Neural cell (in vitro differentiated cells): ENCODE data around the gene SMS. TPM values are rescaled to one million over a fixed set of nuclear protein-coding genes. Genes with fewer than 3 reads are reported as not detected.

ENCODE experiments used
- H2AFZ ChIP-seq: fragments of 200-600, 300-800 bp; sonication (generic), shearing (Covaris generic); 2 replicates; pipeline ENCODE4 v1.6.0; 2014; ENCODE audit warnings: low read depth, mild to moderate bottlenecking, antibody characterized with exemption, low read length, moderate library complexity
- H3F3A ChIP-seq: fragments of 200-600 bp; shearing (Covaris generic); 2 replicates; pipeline ENCODE4 v1.6.1; 2016; ENCODE audit warnings: mild to moderate bottlenecking, moderate library complexity, mixed read lengths, antibody characterized with exemption, low read length; ENCODE audit not compliant: insufficient read depth, poor library complexity, severe bottlenecking
- H3K27ac ChIP-seq: fragments of 200-600, 300-800 bp; sonication (generic), shearing (Covaris generic); 2 replicates; pipeline ENCODE4 v1.5.1; 2014; ENCODE audit warnings: mild to moderate bottlenecking, low read length, moderate library complexity
- H3K27me3 ChIP-seq: fragments of 300-800, 200-600 bp; sonication (generic), shearing (Covaris generic); 2 replicates; pipeline ENCODE4 v1.6.0; 2014; ENCODE audit warnings: mild to moderate bottlenecking, low read depth, low read length, moderate library complexity; ENCODE audit not compliant: insufficient read depth
- H3K36me3 ChIP-seq: fragments of 300-800, 200-600 bp; sonication (generic), shearing (Covaris generic); 2 replicates; pipeline ENCODE4 v1.5.1; 2014; ENCODE audit warnings: mild to moderate bottlenecking, antibody characterized with exemption, low read length, moderate library complexity; ENCODE audit not compliant: insufficient read depth
- H3K4me2 ChIP-seq: fragments of 300-800, 200-600 bp; sonication (generic), shearing (Covaris generic); 2 replicates; pipeline ENCODE4 v1.6.0; 2014; ENCODE audit warnings: mild to moderate bottlenecking, low read length
- H3K4me3 ChIP-seq: fragments of 300-800, 200-600 bp; sonication (generic), shearing (Covaris generic); 2 replicates; pipeline ENCODE4 v1.5.1; 2014; ENCODE audit warnings: mild to moderate bottlenecking, low read length, moderate library complexity
- H3K79me2 ChIP-seq: fragments of 200-600 bp; shearing (Covaris generic); replicated peaks from 2 replicates; pipeline ENCODE4 v1.6.0; 2014; ENCODE audit warnings: mild to moderate bottlenecking, low read length, moderate library complexity; ENCODE audit not compliant: insufficient read depth
- H3K9ac ChIP-seq: fragments of 300-800, 200-600 bp; sonication (generic), shearing (Covaris generic); 2 replicates; pipeline ENCODE4 v1.6.1; 2016; ENCODE audit warnings: mild to moderate bottlenecking, low read length, mixed read lengths
- H3K9me2 ChIP-seq: fragments of 200-600 bp; shearing (Covaris generic); 2 replicates; pipeline ENCODE4 v1.6.1; 2016; ENCODE audit warnings: mild to moderate bottlenecking, low read length, mixed read lengths; ENCODE audit not compliant: insufficient read depth
- H3K9me3 ChIP-seq: fragments of 200-600, 300-800 bp; sonication (generic), shearing (Covaris generic); 2 replicates; pipeline ENCODE4 v1.6.1; 2016; ENCODE audit warnings: mild to moderate bottlenecking, mixed run types, low read length, moderate library complexity, mixed read lengths
- H4K20me1 ChIP-seq: fragments of 200-600 bp; shearing (Covaris generic); 2 replicates; pipeline ENCODE4 v1.6.1; 2016; ENCODE audit warnings: mild to moderate bottlenecking, mixed run types; ENCODE audit not compliant: insufficient read depth
- EP300 ChIP-seq: fragments of 450-650 bp; conservative IDR thresholded peaks from 2 replicates; pipeline ENCODE4 v1.6.1; 2014; ENCODE audit warnings: antibody characterized with exemption, mild to moderate bottlenecking, moderate library complexity; ENCODE audit not compliant: poor library complexity, severe bottlenecking
- EZH2 ChIP-seq: fragments of 200-600, 300-800 bp; shearing (Covaris generic), sonication (generic); IDR thresholded peaks from 2 replicates; pipeline ENCODE4 v1.6.1; 2014; ENCODE audit warnings: antibody characterized with exemption, low read length, borderline replicate concordance, mild to moderate bottlenecking; ENCODE audit not compliant: insufficient read depth, poor library complexity, severe bottlenecking
- MXI1 ChIP-seq: fragments of 450-650 bp; conservative IDR thresholded peaks from 2 replicates; pipeline ENCODE4 v1.6.1; 2014; ENCODE audit warnings: antibody characterized with exemption, mild to moderate bottlenecking; ENCODE audit not compliant: poor library complexity, severe bottlenecking
- POLR2AphosphoS5 ChIP-seq: IDR thresholded peaks from 2 replicates; pipeline ENCODE4 v1.6.1; 2012
- RAD21 ChIP-seq: fragments of 450-650 bp; conservative IDR thresholded peaks from 2 replicates; pipeline ENCODE4 v1.6.1; 2014; ENCODE audit warnings: antibody characterized with exemption, mild to moderate bottlenecking, moderate library complexity
- SMC3 ChIP-seq: fragments of 450-650 bp; conservative IDR thresholded peaks from 2 replicates; pipeline ENCODE4 v1.6.1; 2014; ENCODE audit warnings: antibody characterized with exemption, mild to moderate bottlenecking, moderate library complexity; ENCODE audit not compliant: poor library complexity
- TAF1 ChIP-seq: IDR thresholded peaks from 2 replicates; pipeline ENCODE4 v1.6.1; 2012; ENCODE audit warnings: low read depth
- polyA plus RNA-seq: library from polyadenylated mRNA; depleted of rRNA; stranded (reverse); fragments of >200 nt; gene quantifications from 2 replicates; pipeline ENCODE4 v1.2.3, GENCODE V29; 2014
- TF ChIP-seq, protein P1 (sequence below): fragments of 450-650 bp; IDR thresholded peaks from 2 replicates; pipeline ENCODE4 v1.5.1; 2014; ENCODE audit warnings: antibody characterized with exemption, mild to moderate bottlenecking, moderate library complexity; ENCODE audit not compliant: poor library complexity, severe bottlenecking
- TF ChIP-seq, protein P2 (sequence below): IDR thresholded peaks from 2 replicates; pipeline ENCODE4 v1.6.1; 2012; ENCODE audit warnings: borderline replicate concordance

The SMS gene
- polyA plus RNA-seq, 1 donor from 2014 or later = 101 TPM

DNA sequence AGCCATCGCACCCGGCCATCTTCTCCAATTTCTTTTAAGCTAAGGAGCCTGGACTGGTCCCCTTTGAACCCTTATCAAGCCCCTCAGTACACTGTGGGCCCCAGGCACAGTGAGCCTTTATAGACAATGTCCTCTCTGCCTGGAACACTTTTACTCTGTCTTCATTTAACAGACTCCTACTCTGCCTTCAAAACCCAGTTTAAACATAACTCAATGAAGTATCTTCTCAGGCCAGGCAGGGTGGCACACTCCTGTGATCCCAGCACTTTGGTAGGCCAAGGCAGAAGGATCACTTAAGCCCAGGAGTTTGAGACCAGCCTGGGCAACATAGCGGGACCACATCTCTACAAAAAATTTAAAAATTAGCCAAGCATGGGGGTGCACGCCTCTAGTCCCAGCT, 27.5 kb upstream of the SMS start:
- H3K79me2 ChIP-seq = no peaks in the 10 kb centered on the region
- TF ChIP-seq EP300 (no peak), EZH2 (no peak), POLR2AphosphoS5 (no peak), RAD21 (no peak), MXI1 (no peak)
- TF ChIP-seq, protein P1, sequence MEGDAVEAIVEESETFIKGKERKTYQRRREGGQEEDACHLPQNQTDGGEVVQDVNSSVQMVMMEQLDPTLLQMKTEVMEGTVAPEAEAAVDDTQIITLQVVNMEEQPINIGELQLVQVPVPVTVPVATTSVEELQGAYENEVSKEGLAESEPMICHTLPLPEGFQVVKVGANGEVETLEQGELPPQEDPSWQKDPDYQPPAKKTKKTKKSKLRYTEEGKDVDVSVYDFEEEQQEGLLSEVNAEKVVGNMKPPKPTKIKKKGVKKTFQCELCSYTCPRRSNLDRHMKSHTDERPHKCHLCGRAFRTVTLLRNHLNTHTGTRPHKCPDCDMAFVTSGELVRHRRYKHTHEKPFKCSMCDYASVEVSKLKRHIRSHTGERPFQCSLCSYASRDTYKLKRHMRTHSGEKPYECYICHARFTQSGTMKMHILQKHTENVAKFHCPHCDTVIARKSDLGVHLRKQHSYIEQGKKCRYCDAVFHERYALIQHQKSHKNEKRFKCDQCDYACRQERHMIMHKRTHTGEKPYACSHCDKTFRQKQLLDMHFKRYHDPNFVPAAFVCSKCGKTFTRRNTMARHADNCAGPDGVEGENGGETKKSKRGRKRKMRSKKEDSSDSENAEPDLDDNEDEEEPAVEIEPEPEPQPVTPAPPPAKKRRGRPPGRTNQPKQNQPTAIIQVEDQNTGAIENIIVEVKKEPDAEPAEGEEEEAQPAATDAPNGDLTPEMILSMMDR = no peak
- TF ChIP-seq, protein P2, sequence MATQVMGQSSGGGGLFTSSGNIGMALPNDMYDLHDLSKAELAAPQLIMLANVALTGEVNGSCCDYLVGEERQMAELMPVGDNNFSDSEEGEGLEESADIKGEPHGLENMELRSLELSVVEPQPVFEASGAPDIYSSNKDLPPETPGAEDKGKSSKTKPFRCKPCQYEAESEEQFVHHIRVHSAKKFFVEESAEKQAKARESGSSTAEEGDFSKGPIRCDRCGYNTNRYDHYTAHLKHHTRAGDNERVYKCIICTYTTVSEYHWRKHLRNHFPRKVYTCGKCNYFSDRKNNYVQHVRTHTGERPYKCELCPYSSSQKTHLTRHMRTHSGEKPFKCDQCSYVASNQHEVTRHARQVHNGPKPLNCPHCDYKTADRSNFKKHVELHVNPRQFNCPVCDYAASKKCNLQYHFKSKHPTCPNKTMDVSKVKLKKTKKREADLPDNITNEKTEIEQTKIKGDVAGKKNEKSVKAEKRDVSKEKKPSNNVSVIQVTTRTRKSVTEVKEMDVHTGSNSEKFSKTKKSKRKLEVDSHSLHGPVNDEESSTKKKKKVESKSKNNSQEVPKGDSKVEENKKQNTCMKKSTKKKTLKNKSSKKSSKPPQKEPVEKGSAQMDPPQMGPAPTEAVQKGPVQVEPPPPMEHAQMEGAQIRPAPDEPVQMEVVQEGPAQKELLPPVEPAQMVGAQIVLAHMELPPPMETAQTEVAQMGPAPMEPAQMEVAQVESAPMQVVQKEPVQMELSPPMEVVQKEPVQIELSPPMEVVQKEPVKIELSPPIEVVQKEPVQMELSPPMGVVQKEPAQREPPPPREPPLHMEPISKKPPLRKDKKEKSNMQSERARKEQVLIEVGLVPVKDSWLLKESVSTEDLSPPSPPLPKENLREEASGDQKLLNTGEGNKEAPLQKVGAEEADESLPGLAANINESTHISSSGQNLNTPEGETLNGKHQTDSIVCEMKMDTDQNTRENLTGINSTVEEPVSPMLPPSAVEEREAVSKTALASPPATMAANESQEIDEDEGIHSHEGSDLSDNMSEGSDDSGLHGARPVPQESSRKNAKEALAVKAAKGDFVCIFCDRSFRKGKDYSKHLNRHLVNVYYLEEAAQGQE = no peak
- H3F3A ChIP-seq = no peaks in the 10 kb centered on the region
- H3K9me2 ChIP-seq = no peaks in the 10 kb centered on the region
- H3K9me3 ChIP-seq = no peaks in the 10 kb centered on the region
- no peak overlapping the region for H3K9ac ChIP-seq
- H2AFZ ChIP-seq = no peak overlapping the region
- no peak overlapping the region for H3K27ac ChIP-seq
- no peaks in the 10 kb centered on the region for H4K20me1 ChIP-seq
- no peaks in the 10 kb centered on the region for H3K36me3 ChIP-seq
- H3K4me2 ChIP-seq = no peak overlapping the region
- H3K4me3 ChIP-seq = no peak overlapping the region
- H3K27me3 ChIP-seq = no peaks in the 10 kb centered on the region

DNA sequence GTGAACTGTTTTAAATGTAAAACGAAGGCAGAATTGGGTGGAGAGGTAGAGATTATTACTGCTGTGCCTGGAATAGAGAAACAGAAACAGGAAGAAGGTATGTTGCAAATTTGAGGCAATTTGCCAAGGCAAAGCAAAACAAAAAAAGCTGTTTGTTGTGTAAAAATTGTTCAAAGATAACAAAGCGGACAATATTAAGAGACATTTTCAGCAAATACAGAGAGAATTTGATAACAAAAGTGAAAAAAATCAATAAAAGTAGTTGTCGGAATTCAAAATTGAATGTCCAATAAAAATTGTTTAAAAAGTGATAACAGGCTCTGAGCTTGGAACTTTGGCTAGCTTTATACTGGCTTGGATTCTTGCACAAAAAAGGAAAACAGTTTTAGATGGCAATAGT, 14.4 kb upstream of the SMS start:
- TF ChIP-seq EP300 (no peak), MXI1 (no peak), RAD21 (no peak), SMC3 (no peak), POLR2AphosphoS5 (no peak), TAF1 (no peak), EZH2 (no peak)
- TF ChIP-seq, protein P1 = no peak
- TF ChIP-seq, protein P2 = no peak
- Histone ChIP-seq H3K79me2 (no peaks in the 10 kb centered on the region), H3K27ac (no peak overlapping the region), H2AFZ (no peak overlapping the region), H3K4me3 (no peak overlapping the region), H3K27me3 (no peaks in the 10 kb centered on the region), H3K4me2 (no peak overlapping the region), H3K9me3 (no peaks in the 10 kb centered on the region), H3K36me3 (no peaks in the 10 kb centered on the region), H3K9ac (no peak overlapping the region), H3F3A (no peaks in the 10 kb centered on the region), H3K9me2 (no peaks in the 10 kb centered on the region), H4K20me1 (no peaks in the 10 kb centered on the region)
